AG09319 (cell line): ENCODE data around the gene CPNE4.

ENCODE experiments used
- DNase-seq: peaks from one replicate; pipeline ENCODE4 v3.0.0-alpha.2; 2010; ENCODE audit warnings: low read depth; ENCODE audit errors: extremely low read depth
- TF ChIP-seq, protein P1 (sequence below): IDR thresholded peaks from 2 replicates; pipeline ENCODE4 v1.5.1; 2011; ENCODE audit warnings: low read depth, mild to moderate bottlenecking, inconsistent platforms, low read length, moderate library complexity

Gene CPNE4

DNA sequence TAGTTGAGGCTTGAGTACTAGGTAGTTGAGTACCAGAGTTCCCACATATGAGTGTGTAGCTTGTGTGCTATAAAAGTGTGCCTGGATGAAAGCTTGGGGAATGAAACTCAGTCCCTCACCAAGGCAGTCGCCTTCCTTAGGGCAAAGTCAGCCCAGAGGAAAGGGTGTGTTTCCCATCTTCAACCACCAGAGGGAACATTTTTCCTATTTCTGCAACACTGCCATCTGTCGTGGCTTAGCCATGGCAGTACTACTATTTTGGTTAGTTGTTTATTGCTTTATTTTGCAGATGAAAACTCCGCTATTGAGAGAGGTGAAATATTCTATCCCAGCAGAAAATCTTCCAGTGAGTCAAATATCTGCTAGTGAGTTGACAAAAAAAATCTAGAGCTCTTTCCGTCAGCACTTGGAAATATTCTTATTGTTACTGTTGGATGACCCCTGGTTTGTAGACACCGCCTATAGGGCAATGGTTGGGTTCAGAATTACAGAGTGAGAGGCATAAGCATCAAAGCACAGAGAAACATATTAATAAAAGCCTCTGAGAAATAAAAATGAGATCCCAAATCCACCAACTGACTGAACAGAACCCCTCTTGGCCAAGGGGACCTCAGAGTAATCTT lies 239.9 kb downstream of the CPNE4 start:
- peak; percentile 20 for DNase-seq
- TF ChIP-seq, protein P1, sequence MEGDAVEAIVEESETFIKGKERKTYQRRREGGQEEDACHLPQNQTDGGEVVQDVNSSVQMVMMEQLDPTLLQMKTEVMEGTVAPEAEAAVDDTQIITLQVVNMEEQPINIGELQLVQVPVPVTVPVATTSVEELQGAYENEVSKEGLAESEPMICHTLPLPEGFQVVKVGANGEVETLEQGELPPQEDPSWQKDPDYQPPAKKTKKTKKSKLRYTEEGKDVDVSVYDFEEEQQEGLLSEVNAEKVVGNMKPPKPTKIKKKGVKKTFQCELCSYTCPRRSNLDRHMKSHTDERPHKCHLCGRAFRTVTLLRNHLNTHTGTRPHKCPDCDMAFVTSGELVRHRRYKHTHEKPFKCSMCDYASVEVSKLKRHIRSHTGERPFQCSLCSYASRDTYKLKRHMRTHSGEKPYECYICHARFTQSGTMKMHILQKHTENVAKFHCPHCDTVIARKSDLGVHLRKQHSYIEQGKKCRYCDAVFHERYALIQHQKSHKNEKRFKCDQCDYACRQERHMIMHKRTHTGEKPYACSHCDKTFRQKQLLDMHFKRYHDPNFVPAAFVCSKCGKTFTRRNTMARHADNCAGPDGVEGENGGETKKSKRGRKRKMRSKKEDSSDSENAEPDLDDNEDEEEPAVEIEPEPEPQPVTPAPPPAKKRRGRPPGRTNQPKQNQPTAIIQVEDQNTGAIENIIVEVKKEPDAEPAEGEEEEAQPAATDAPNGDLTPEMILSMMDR = peak; percentile 88

DNA sequence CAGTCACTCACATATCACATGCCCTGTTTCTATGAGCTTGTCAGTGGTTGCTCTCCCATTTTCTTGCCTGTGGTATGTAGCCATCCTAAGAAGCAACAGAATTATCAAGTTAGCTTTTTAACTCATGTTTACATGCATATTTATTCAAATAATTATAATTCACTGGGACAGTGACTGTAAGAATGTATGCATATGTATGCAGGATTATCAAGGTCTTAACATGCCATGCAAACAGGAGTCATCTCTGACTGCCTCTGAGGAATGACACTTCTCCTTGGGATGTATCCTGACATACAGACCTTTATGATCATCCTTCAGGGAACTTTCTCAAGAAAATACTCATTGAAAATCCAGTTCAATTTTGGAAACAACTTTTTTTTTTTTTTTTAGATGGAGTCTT lies 240.9 kb downstream of the CPNE4 start:
- no peak for DNase-seq
- TF ChIP-seq, protein P1 = no peak

DNA sequence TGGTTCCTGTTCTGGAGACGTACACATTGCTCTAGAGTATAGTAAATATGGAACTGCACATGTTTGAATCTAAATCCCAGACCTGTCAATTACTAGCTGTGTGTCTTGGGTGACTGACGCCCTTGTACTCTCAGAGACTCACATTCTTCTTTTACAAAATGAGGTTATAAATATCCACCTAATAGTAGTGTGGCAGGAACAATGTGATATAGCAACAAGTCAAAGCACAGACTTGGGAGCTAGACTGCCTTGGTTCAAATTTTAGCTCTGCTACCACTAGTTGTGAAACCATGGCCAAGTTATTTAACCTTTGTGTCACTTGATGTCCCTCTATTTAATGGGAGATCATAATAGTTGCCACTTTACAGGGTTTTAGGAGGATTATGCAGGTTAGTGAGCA lies 245.6 kb downstream of the CPNE4 start:
- no peak for DNase-seq
- TF ChIP-seq, protein P1 = no peak

DNA sequence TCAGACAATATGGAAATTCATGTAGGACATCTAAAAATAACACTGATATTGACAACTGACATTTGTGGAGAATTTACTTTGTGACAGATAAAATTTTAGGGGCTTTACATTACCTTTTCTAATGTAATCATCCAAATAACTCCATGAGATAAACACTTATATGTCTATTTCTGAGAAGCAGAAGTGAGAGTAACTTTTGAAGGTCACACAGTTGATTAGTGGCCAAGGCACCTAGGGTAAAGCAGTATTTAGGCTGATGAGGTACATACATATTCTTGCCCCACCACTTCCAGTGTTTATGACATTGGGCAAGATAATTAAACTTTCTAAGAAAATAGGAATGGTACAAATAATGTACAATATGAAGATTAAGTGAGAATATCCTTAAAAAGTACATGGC lies 248.4 kb downstream of the CPNE4 start:
- TF ChIP-seq, protein P1 = no peak
- DNase-seq = no peak

DNA sequence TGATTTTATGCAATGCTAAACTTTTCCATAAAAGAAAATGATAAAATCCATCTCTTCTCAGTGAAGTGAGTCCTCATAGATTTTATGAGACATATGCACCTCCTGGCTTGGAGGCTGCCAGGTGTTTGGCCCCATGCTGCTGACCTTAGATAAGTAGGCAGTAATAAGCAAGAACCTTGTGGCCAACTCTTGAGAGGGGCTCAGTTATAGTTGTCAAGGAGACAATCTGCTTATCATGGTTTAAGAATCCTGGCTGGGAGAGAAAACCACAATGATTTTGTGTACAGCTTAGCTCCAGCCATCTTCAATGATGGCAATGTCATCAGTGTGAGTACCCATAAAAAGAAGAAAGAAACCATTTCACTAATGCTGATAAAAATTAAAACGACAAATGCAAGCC lies 252.1 kb downstream of the CPNE4 start:
- no peak for DNase-seq
- TF ChIP-seq, protein P1 = no peak

DNA sequence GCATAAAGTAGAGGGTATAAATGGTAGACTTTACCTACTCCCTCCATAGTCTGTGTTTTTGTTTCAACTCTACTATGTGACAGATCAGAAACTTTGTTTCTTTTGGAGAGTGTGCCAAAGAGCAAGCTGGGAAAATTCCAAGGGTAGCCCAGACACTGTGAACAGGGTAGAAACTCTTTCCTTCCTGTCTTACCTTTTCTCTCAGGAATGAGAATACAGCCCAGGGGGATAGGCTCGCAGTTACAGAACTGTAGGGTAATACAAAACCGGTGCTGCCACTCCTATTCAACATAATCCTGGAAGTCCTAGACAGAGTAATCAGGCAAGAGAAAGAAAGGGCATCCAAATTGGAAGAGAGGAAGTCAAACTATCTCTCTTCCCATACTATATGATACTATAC lies 256.3 kb downstream of the CPNE4 start:
- no peak for DNase-seq
- TF ChIP-seq, protein P1 = no peak

DNA sequence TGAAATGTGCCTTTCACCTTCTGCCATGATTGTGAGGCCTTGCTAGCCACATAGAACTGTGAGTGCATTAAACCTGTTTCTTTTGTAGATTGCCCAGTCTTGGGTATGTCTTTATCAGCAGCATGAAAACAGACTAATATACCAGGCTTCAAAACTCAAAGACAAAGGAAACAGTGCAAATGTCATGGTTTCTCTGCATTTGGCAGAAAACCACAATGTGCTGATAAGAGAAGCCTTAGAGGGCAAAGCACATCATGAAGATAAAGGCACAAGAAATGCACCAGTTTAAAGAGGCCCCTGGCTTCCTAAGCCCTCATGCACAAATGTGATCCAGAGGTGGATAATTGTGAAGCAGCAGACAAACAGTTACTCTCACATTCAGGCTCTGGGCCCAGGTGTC lies 259.2 kb downstream of the CPNE4 start:
- no peak for DNase-seq
- TF ChIP-seq, protein P1 = no peak
